Parathyroid adenoma (tissue), 2 donors: ENCODE results near the gene RPS23.

Experiments used
- H2AFZ ChIP-seq: fragments of 300-600 bp; sonication (generic); one replicate; pipeline ENCODE4 v1.7.0; 2017; ENCODE audit warnings: antibody characterized with exemption, mild to moderate bottlenecking
- H3K27ac ChIP-seq: fragments of 300-600 bp; sonication (generic); one replicate; pipeline ENCODE4 v1.7.0; 2017
- H3K27me3 ChIP-seq: fragments of 300-600 bp; sonication (generic); one replicate; pipeline ENCODE4 v1.7.0; 2017; ENCODE audit warnings: low read length; ENCODE audit not compliant: control insufficient read depth, insufficient read depth
- H3K36me3 ChIP-seq: fragments of 300-600 bp; sonication (generic); one replicate; pipeline ENCODE4 v1.7.0; 2017; ENCODE audit warnings: low read length; ENCODE audit not compliant: control insufficient read depth, insufficient read depth
- H3K4me1 ChIP-seq: fragments of 300-600 bp; sonication (generic); one replicate; pipeline ENCODE4 v1.7.0; 2017; ENCODE audit warnings: control low read depth
- H3K4me2 ChIP-seq: fragments of 300-600 bp; sonication (generic); one replicate; pipeline ENCODE4 v1.7.0; 2017; ENCODE audit warnings: low read length
- H3K4me3 ChIP-seq: fragments of 300-600 bp; sonication (generic); one replicate; pipeline ENCODE4 v1.7.0; 2017; ENCODE audit warnings: low read depth, low read length
- H3K79me2 ChIP-seq: fragments of 300-600 bp; sonication (generic); one replicate; pipeline ENCODE4 v1.7.0; 2017; ENCODE audit warnings: control low read depth
- H3K9ac ChIP-seq: fragments of 300-600 bp; sonication (generic); one replicate; pipeline ENCODE4 v1.7.0; 2017; ENCODE audit warnings: mild to moderate bottlenecking
- H3K9me3 ChIP-seq: fragments of 300-600 bp; sonication (generic); one replicate; pipeline ENCODE4 v1.7.0; 2017; ENCODE audit warnings: low read length; ENCODE audit not compliant: control insufficient read depth
- TF ChIP-seq, protein P1 (sequence below): fragments of 300-600 bp; sonication (generic); IDR thresholded peaks from one replicate; pipeline ENCODE4 v1.7.0; 2017; ENCODE audit warnings: antibody characterized with exemption, mild to moderate bottlenecking
- donor health status: primary hyperparathyroidism.

Gene RPS23

GRCh38 chr5:82234885-82235284, 43.3 kb downstream of the RPS23 start:
- no peak overlapping the region for H2AFZ ChIP-seq
- H3K79me2 ChIP-seq: no peaks in the 10 kb centered on the region
- no peak overlapping the region for H3K4me2 ChIP-seq
- no peaks in the 10 kb centered on the region for H3K27me3 ChIP-seq
- no peaks in the 10 kb centered on the region for H3K4me1 ChIP-seq
- no peaks in the 10 kb centered on the region for H3K36me3 ChIP-seq
- no peaks in the 10 kb centered on the region for H3K9me3 ChIP-seq
- H3K9ac ChIP-seq: no peak overlapping the region
- H3K4me3 ChIP-seq: no peak overlapping the region
- TF ChIP-seq, protein P1, sequence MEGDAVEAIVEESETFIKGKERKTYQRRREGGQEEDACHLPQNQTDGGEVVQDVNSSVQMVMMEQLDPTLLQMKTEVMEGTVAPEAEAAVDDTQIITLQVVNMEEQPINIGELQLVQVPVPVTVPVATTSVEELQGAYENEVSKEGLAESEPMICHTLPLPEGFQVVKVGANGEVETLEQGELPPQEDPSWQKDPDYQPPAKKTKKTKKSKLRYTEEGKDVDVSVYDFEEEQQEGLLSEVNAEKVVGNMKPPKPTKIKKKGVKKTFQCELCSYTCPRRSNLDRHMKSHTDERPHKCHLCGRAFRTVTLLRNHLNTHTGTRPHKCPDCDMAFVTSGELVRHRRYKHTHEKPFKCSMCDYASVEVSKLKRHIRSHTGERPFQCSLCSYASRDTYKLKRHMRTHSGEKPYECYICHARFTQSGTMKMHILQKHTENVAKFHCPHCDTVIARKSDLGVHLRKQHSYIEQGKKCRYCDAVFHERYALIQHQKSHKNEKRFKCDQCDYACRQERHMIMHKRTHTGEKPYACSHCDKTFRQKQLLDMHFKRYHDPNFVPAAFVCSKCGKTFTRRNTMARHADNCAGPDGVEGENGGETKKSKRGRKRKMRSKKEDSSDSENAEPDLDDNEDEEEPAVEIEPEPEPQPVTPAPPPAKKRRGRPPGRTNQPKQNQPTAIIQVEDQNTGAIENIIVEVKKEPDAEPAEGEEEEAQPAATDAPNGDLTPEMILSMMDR: no peak
- H3K27ac ChIP-seq: no peak overlapping the region

- Histone ChIP-seq H3K27ac (no peak overlapping the region), H3K4me2 (no peak overlapping the region), H3K79me2 (no peaks in the 10 kb centered on the region), H3K4me1 (no peaks in the 10 kb centered on the region), H2AFZ (peak overlapping the region; percentile 63), H3K4me3 (no peak overlapping the region), H3K9me3 (no peaks in the 10 kb centered on the region), H3K9ac (no peak overlapping the region), H3K27me3 (no peaks in the 10 kb centered on the region), H3K36me3 (no peaks in the 10 kb centered on the region)
- TF ChIP-seq, protein P1: peak; percentile 93
Measured at GRCh38 chr5:82225525-82226172, 52.5 kb downstream of the RPS23 start.
